Fibroblast of skin of right quadriceps (primary cell): Measurements from ENCODE around the gene ZNF618.

Source experiments
- DNase-seq: peaks from one replicate; pipeline ENCODE4 v3.0.0-alpha.2; 2013

Gene ZNF618

DNA sequence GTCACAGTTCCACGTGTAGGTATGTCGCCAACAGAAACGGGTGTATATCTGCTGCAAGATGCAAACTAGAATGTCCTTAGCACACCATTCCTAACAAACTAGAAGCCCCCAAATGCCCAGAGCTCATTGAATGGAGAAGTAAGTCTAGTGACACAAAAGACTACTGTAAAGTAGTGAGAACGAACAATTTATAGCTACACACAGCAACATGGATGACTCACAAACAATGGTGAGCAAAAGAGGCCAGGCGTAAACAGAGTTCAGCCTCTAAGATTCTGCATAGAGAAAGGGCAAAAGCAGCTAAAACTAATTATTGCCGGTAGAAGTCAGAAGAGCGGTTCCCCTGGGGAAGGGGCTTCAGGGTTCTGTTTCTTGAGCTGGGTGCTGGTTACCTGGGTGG is 127.2 kb downstream of the ZNF618 start:
- DNase-seq = no peak

DNA sequence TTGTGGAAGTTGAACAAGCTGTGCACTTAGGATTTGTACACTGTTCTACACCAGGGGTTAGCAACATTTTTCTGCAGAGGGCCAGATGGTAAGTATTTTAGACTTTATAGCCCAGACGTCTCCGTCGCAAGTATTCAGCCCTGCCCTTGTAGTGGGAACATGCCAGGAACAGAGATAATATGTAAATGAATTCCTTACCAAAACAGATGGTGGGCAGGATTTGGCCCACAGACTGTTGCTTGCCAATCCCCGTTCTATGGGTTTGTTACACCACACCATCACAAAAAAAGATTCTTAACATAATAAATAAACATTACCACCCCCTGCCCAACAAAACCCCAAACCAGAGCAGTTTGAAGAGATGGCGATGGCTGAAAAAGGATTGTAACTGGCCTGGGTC is 127.6 kb downstream of the ZNF618 start:
- no peak for DNase-seq

DNA sequence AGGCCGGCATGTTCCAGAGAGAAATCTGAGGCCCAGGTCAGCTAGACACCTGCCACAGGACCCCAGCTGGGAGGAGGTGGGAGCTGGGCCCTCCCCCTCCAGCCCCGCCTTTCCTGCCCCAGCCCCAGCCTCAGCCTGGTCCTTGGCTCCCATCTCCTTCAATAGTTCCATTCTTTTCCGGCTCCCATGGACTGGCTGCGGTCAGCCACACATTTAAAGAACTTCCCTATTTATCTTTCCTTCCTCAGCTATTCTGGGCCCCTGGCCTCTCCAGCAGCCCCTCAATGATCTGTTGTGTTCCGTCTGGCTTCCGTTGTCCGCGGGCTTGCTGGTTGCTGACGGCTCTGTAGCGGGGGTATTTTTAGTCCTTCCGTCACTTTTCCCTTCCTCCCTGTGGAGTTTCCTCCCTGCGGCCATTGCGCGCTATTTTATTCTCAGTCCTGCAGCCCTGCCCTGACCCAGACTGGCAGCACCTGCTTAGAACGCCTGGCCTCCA is 128.2 kb downstream of the ZNF618 start:
- no peak for DNase-seq

DNA sequence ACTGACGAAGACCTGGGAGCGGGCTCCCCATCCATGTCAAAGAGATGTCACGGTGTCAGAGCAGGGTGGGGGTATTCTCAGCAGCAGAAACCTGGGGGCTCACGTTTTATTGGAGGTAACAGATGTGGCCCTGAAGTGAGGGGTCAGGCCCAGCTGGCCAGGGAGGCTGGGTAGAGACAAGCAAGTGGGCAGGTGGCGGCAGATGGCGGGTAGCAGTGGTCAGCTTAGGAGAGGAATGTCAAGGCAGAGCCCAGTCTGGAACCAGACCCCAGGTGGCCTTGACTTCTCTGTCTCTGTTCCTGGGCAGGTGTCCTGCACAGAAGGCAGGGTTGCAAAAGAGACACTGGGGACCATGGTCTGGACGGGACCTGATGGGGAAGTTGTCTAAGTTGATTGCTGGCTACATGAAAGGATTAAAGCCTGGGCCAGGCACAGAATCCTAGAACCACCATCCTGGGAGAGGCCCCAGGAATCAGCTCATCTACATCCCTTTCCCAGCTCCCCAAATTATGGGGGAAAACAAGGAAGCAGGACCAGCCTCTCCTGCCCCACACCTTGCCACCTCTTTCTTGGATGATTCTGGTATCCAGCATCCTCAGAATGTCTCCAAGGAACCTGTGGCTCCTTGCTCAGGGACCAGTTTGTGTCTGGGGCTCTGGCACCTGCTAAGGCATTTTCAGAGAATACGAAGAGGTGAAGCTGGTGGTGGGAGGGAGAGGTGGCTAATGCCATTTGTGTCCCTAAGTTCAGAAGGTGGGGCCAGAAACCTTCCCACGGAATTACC is 129.5 kb downstream of the ZNF618 start:
- DNase-seq = no peak

DNA sequence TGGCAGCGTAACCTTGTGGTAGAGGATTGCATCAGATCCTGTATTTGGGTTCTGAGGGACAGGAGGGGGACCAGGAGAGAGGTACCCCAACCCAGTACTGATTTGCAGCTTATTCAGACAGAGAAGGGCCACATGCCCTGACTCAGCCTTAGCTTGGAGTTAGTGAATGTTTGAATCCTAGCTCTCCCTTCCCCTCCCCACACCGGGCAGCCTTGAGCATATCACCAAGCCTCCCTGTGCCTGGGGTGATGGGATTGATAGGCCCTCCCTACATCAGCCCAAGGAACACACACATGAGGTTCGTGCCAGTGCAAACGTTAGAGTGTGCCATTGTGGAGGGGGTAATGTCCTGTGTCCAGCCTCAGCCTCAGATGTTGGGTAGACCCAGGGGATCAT is 130.0 kb downstream of the ZNF618 start:
- no peak for DNase-seq

DNA sequence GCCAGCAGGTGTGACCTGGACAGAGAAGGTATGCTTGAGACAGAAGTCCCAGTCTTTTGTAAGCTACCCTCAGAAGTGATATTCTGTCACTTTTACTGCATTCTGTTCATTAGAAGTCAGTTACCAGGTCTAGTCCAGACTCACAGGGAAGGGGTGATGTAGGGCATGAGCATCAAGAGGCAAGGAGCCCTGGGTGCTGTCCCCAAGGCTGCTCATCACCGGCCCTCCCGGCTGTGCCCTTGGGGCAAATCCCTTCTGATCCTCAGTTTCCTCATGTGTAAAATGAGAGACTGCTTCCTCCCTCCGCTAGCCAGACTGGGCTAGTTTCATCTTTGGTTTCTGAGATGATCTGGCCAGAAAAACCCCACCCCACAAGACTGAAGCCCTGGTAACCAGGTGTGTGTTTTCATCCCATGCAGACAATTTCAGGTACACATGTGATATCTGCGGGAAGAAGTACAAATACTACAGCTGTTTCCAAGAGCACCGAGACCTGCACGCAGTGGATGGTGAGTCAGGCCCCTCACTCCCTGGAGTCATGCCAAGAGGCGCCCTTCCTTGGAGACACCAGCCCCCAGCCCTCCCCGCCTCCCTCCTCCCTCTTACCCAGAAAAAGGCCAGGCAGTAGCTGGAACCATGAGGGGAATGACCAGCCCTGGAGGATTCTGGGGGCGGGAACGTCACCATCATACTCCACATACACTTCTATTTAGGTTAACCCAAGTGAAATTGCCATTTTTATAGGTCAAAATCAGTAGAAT is 131.0 kb downstream of the ZNF618 start:
- no peak for DNase-seq

DNA sequence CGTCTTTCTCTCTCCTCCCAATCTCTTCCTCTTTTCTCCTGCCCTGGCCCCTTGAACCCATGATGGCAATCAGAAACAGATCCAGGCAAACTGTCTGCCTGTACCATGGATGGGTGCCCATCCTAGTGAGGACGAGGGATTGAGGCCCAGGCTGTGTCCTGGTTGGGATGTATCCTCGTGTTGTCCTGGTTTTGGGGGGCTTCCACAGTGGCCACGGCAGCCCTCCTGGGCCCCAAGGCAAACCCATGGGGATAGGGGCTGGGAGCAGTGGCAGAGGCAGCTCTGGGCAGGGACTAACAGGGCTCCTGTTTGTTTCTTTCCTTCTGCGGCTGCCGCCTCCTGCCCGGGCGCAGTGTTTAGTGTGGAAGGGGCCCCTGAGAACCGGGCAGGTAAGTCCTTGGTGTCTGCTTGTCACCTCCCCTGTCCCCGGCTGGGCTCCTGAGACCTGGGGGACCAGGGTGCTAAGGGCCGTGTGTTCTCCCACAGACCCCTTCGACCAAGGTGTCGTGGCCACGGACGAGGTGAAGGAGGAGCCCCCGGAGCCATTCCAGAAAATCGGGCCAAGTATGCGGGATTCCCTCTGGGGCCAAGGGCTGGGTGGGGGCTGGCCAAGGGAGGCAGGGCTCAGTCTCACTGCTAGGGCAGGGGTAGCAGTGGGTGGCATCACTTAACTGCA is 132.0 kb downstream of the ZNF618 start:
- DNase-seq = no peak

DNA sequence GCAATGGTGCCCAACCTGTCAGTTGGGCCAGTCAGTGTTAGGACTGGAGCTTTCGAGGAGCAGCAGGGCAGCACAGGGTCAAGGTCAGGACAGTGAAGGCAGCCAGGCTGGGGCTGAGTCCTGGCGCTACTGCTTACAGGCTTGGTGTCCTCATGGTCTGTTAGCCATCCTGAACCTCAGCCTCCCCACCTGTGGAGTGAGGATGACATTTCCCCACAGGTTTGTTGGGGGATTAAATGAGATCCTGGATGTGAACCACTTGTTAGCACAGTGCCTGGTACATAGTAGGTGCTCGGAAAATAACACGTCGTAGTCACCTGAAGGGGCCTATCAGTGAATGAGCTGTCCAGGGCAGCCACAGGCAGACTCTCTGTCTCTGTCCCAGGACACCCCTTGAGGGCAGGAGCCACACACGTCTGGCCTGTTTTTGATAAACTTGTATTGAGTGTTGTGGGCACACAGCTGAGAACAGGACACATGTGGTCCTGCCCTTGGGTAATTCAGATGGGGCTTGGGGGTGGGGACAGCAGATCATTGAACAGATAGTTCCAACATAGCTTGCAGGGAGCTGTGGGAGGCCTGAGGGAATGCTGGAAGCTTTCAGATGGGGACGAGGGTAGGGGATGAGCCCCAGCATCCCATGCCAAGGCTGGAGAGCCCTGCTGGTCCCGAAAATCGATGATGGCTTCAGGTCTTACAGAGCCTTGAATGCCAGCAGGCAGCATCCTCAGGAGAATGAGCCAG is 132.7 kb downstream of the ZNF618 start:
- DNase-seq = no peak

DNA sequence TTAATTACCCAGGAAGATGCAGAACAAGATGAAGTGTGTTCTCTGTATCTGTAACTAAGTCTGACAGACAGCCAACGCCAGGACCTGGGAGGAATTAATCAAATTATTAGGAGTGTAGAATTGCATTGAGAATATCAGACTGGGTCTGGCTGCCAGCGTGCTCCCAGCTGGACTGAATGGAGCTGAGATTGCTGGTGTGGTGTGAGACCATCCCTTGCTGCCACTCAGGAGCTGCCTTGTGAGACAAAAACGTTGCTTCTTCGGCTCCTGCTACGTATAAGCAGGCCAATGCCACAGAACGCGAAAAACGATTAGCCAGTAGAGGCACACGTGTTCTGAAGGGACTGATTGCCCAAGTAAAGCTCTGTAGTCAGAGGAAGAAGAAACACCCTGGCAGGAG is 135.2 kb downstream of the ZNF618 start:
- no peak for DNase-seq

DNA sequence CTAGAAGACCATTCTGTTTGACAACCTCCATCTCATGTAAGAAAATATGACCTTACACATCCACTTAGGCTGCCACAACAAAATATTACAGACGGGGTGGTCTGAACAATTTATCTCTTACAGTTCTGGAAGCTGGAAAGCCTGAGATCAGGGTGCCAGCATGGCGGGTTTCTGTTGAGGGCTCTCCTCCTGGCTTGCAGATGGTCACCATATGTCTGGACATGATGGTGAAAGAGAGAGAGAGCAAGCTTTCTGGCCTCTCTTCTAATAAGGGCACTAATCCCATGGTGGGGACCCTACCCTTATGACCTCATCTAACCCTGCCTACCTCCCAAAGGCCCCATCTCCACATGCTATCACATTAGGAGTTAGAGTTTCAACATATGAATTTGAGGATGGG is 136.0 kb downstream of the ZNF618 start:
- DNase-seq = no peak

DNA sequence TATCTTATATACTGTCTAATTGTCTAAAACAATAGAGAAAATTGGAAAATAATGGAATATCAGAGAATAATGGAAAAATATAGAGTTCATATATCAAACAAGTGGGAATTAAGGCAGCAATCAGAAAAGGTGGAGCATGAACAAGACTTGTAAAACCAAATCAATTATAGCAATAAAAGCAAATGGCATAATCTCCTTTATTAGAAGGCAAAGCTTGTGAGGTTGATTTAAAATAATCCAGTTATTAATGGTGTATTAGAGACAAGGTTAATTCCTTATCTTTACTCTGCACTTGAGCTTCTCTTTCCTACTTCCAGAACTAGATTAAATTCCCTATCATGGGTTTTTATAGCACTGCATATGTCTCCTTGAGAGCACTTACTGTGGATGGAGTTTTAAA is 137.9 kb downstream of the ZNF618 start:
- DNase-seq = no peak

DNA sequence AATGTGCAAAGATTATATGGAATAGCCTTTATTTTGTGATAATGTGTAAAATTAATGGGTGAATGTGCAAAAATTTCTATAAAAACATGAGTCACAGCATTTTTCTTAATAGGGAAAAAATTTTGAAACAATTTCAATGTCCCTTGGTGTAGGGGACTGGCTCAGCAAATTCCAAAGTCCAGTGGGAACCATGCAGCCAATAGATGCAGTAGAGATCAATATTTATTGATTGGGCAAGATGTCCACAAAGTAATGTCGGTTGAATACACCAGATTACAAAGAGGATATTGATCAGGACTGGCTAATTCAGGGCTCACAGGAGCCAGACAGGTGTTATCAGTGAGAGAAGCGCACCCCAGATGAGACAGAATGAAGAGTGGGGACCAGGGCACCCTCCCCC is 139.5 kb downstream of the ZNF618 start:
- DNase-seq = no peak

DNA sequence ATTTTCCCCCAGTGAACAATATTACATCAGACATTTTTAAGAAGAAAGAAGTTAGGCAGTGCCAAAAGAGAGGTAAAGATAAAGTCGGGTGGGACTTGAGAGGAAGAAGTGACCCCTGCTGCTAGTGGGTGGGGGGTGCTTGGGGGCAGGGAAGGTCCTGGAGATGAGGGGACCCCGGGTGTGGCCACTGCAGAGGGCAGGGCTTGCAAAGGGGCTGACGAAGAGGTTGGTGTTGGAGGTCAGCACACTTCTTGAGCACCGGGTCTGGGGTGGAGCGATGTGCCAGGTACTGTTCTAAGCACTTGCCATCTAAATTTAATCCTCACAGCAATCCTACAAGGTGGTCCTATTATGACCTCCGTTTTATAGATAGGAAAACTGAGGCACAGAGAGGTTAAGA is 140.0 kb downstream of the ZNF618 start:
- DNase-seq = no peak

DNA sequence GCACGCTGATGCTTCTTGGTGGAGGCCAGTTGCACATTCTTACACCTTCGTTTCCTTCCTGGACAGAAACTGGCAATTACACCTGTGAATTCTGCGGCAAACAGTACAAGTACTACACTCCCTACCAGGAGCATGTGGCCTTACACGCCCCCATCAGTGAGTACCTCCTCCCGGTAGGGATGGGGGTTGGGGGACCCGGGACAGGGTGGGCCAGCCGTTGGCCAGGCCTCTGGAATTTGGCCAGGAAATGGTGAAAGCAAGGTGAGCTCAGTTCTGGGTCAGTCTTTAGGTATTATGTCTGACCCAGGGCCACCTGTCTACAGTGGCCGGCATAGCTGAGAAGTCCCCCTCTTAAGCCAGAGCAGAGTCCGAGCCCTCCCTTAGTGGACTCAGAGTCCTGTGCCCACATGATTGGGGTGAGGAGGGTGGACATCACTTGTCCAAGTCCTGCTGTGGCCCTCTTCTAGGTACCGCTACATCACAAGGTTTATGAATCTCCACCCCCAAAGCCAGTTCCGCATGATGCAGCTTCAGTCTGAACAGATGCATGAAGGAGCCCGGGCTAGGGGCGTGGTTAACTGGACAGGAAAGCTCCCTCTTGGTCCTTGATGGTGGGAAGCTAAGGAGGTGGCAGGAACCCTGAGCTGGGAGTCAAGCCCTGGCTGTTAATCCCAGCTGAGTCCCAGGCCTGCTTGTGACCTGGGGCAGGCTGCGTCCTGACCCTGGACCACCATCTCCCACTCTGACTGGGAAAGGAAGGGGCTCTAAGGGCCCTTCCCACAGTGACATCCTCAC is 140.7 kb downstream of the ZNF618 start:
- DNase-seq = no peak

DNA sequence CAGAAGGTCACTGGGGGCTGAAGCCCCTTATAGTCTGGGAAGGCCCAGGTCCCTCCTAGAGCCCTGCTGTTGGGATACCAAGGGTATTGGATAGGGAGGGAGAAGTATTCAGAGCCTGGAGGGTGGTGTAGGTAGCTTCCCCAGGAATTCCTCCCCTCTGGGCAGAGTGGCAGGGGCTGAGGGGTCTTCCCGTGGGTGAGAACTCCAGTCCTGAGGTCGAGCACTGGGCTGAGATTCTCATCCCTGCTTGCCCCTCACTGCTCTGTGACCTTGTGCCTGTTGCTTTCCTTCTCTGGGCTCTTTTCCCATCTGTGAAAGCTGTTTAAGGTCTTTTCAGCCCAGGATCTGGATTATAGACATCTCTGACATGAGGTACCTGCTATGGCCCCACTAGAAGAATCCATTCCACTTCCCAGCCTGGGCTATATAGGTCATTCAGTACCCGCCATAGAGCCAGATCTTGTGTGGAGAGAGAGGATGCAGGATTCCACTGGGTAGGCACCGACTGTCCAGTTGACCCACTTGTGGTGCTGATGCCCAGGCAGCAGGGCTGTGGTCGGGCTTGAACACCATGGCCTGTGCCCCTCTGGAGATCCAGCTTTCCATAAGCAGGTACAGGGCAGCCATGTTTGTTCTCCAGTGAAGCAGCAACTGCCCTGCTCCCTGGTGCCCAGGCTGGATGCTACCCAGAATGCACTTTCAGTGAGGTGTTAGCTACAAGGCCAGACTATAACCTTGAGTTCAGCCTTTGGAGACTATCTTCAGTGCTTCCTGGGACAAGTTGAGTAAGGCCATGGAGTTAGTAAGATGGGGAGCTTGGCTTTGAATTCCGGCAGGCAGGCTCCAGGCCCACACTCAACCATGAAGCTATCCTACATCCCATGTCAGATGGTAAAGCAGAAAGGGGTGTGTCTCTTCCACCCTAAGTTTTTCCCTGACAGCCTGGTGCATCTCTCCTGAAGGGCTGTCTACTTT is 141.9 kb downstream of the ZNF618 start:
- DNase-seq = no peak

DNA sequence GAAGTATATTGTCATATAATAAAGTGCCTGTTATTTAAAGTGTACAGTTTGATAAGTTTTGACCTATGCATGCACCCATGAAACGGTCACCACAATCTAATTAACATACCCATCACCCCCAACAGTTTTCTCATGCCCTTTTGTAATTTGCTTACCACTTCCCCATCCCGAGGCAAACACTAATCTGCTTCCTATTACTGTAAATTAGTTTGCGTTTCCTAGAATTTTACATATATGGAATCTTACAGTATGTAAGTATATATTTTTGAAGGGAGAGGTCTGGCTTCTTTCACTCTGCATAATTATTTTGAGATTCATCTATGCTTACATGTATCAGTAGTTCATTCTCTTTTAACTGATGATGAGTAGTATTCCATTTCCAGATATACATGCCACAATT is 145.5 kb downstream of the ZNF618 start:
- no peak for DNase-seq

DNA sequence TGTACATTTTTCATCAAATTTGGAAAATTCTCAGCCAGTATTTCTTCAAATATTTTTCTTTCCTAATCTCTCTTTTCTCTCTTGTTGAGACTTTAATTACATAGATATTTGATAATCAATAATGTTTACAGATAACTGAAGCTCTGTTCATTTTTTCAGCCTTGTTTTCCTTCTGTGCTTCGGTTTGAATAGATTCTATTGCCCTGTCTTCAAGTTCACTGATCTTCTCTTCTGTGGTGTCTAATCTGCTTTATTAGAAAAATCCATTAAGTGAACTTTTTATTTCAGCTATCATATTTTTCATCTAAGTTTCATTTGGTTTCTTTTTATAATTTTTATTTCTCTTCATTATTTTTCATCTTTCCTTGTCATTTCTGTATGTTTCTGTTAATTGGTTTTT is 147.9 kb downstream of the ZNF618 start:
- DNase-seq = no peak

DNA sequence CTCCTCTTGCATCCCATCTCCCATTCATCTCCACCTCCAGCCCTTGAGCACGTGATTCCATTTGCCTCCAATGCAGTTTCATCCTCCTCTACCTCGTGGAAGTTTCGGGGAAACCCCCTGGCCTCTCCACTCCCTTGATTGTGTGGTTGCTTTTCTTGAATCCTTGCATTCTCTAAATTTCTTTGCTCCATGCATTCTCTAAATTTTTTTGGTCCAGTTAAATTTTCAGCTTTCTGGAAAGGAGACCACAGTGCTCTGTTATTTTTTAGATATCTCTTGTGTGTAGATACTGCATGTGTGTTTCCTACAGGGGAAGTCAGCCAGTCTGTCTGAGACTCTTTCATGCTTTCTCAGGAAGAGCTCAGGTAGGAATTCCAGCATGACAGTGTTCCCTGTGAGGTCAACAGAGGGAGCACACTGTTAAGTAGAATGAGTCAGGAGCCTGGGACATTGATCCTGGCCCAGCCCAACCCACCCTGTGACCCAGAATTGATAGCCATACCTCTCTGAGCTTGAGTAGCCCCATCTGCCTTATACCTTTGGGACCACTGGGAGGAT is 149.2 kb downstream of the ZNF618 start:
- peak; percentile 7 for DNase-seq

DNA sequence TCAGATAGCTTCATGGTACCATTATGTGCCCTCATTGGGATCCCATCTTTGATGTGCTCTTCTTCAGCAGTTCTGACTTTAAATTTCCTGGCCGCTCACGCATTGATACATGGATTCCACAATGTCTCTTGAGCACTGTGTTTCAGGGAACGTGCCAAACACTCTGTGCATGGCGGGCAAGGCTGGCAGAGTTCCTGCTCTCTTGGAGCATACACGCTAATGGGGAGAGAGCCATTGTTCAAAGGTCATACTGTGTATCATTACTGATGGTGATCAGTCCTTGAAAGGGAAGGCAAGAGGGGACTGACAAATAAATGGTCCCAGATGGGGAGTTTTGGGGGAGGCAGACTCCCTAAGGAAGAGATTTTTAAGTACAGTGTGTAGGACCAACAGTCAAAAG is 149.7 kb downstream of the ZNF618 start:
- no peak for DNase-seq

DNA sequence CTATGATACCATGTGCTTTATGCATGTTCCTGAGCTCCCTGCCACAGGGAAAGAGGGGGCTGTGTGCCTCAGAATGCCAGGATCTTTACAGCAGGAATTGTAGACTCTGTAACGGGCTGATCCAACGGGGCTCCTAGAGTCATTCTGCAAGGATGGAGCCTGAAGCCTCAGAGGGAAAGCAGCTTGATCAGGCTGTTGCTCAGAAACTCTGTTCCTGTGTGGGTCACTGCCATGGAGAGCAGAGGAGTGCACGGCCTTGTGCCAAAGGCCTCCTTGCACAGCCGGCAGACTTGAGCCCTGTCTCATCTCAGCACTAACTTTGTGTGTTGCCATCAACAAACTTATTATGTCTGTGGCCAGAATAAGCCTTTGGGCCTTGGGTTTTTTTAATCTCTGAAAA is 150.2 kb downstream of the ZNF618 start:
- no peak for DNase-seq
